ENCODE results near the gene SERPINE3. TPM values are rescaled to one million over a fixed set of nuclear protein-coding genes. Genes with fewer than 3 reads are reported as not detected.

The SERPINE3 gene
- total RNA-seq, 1 experiment from 2014 or later: not detected

DNA sequence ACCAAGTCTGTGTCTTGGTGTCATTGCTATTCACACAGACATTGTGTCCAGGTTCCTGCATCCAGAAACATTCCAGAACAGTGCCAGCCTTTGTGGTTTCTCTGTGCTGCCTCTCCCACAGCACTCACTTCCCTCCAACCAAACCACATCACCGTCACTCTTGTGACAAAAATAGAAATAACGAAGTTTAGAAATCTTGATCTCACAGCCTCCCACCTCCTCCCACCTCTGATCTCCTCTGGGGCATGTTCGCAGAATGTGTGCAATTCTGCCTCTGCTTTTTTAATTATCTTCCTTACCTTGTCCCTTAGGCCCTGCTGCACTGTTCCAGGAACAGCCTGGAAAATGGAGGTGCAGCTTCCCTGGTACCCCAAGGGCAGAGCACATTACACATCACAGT, 8.7 kb upstream of the SERPINE3 start:
- no peaks in the 10 kb centered on the region for H3K4me1 ChIP-seq (replicated peaks; ENCODE audit: insufficient read depth)
- H3K4me2 ChIP-seq: no peak overlapping the region
- no TSS peak for BruUV-seq (replicated peaks)
- ChIA-PET POLR2A (ENCODE audit: unreplicated experiment) (no interaction called here), CTCF (no interaction called here)
- peaks cover 3% of the 10 kb centered on the region for H3K27me3 ChIP-seq (ENCODE audit: insufficient read depth, low read depth)
- H3K36me3 ChIP-seq (ENCODE audit: low read depth): no peaks in the 10 kb centered on the region
- TF ChIP-seq, protein P1, sequence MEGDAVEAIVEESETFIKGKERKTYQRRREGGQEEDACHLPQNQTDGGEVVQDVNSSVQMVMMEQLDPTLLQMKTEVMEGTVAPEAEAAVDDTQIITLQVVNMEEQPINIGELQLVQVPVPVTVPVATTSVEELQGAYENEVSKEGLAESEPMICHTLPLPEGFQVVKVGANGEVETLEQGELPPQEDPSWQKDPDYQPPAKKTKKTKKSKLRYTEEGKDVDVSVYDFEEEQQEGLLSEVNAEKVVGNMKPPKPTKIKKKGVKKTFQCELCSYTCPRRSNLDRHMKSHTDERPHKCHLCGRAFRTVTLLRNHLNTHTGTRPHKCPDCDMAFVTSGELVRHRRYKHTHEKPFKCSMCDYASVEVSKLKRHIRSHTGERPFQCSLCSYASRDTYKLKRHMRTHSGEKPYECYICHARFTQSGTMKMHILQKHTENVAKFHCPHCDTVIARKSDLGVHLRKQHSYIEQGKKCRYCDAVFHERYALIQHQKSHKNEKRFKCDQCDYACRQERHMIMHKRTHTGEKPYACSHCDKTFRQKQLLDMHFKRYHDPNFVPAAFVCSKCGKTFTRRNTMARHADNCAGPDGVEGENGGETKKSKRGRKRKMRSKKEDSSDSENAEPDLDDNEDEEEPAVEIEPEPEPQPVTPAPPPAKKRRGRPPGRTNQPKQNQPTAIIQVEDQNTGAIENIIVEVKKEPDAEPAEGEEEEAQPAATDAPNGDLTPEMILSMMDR (conservative IDR thresholded peaks at IDR 0.05): no peak
- TF ChIP-seq EZH2 (IDR thresholded peaks at IDR 0.05; ENCODE audit: low read depth): no peak
- intact Hi-C loops (cut with micrococcal nuclease; ENCODE audit: unreplicated experiment): no loop called here
- no peaks in the 10 kb centered on the region for H3K9me2 ChIP-seq (ENCODE audit: insufficient read depth)
- no peak overlapping the region for H3K4me3 ChIP-seq
- H3K9me3 ChIP-seq (ENCODE audit: insufficient read depth, low read depth): no peaks in the 10 kb centered on the region
- H3K79me2 ChIP-seq (ENCODE audit: low read depth): no peaks in the 10 kb centered on the region
- H3K27ac ChIP-seq: no peak overlapping the region
- H3F3A ChIP-seq (ENCODE audit: insufficient read depth, low read depth): no peaks in the 10 kb centered on the region
- H4K20me1 ChIP-seq (ENCODE audit: insufficient read depth): no peaks in the 10 kb centered on the region
- no peak overlapping the region for H2AFZ ChIP-seq
- DNase-seq: no peak

DNA sequence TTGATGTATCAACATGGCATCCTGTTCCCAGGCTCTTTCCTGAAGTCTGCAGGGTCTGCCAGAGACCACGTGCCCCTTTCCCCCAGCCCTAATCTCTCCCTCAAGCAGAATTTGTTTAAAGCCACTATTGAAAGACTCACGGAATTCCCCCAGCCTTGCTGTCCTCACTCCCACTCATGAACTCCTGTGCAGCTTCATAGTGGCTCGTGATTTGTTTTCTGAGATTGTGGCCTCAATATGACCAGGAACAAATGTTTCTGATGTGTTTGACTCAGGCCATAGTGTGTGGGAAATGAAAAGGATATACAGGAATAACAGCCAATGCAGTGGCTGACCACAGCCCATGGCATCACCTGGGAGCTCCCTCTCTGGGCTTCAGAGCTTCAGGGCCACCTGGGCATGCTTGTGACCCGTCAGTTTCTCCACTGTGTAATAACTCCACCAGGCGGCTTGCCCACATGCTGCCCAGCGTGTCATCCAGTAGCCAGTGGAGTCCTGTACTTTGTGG, 8.1 kb upstream of the SERPINE3 start:
- Histone ChIP-seq H3K27me3 (ENCODE audit: insufficient read depth, low read depth) (peaks cover 3% of the 10 kb centered on the region), H3K4me3 (no peak overlapping the region), H3K27ac (no peak overlapping the region), H3F3A (ENCODE audit: insufficient read depth, low read depth) (no peaks in the 10 kb centered on the region), H4K20me1 (ENCODE audit: insufficient read depth) (no peaks in the 10 kb centered on the region), H3K9me2 (ENCODE audit: insufficient read depth) (no peaks in the 10 kb centered on the region), H3K9me3 (ENCODE audit: insufficient read depth, low read depth) (no peaks in the 10 kb centered on the region), H3K79me2 (ENCODE audit: low read depth) (no peaks in the 10 kb centered on the region), H3K4me2 (no peak overlapping the region), H3K36me3 (ENCODE audit: low read depth) (no peaks in the 10 kb centered on the region), H3K4me1 (replicated peaks; ENCODE audit: insufficient read depth) (no peaks in the 10 kb centered on the region), H2AFZ (no peak overlapping the region)
- CTCF ChIA-PET: no interaction called here
- POLR2A ChIA-PET (ENCODE audit: unreplicated experiment): no interaction called here
- BruUV-seq (replicated peaks): no TSS peak
- no peak for TF ChIP-seq EZH2 (IDR thresholded peaks at IDR 0.05; ENCODE audit: low read depth)
- TF ChIP-seq, protein P1 (conservative IDR thresholded peaks at IDR 0.05): no peak
- no peak for DNase-seq
- intact Hi-C loops (cut with micrococcal nuclease; ENCODE audit: unreplicated experiment): no loop called here

DNA sequence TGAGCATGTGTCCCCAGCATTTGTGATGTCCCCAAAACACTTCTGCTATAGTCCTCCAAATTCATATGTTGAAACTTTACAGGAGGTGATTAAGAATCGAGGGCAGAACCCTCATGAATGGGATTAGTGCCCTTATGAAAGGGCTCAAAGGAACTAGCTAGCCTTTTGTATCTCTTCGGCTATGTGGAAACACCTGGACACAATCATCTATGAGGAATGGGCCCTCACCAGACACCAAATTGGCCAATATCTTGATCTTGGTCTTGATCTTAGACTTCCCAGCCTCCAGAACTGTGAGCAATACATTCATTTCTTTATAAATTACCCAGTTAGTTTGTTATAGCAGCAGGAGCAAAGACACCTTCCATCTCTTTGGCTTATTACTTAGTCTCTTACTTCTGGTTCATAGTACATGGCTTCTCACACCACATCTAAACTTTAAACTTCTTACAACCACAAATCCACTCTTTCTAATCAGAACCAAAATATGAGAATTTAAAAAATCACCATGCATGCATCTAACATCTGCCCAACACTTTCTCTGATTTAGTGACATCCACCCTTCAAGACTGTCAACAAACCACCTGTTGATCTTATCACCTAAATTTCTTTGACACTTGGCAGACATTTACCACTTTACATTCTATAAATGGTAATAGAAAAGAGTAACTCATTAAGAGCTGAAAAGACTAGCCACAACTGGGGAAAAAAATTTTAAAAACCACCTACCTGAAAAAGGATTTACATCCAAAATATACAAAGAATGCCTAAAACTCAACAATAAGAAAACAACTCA, 6.7 kb upstream of the SERPINE3 start:
- no peaks in the 10 kb centered on the region for H3K9me3 ChIP-seq (ENCODE audit: insufficient read depth, low read depth)
- H3K27me3 ChIP-seq (ENCODE audit: insufficient read depth, low read depth): peaks cover 3% of the 10 kb centered on the region
- no peaks in the 10 kb centered on the region for H3K9me2 ChIP-seq (ENCODE audit: insufficient read depth)
- H3K27ac ChIP-seq: no peak overlapping the region
- H3F3A ChIP-seq (ENCODE audit: insufficient read depth, low read depth): no peaks in the 10 kb centered on the region
- DNase-seq: no peak
- no peaks in the 10 kb centered on the region for H4K20me1 ChIP-seq (ENCODE audit: insufficient read depth)
- ChIA-PET POLR2A (ENCODE audit: unreplicated experiment) (no interaction called here), CTCF (no interaction called here)
- intact Hi-C loops (cut with micrococcal nuclease; ENCODE audit: unreplicated experiment): no loop called here
- no peak overlapping the region for H3K4me2 ChIP-seq
- H2AFZ ChIP-seq: no peak overlapping the region
- no TSS peak for BruUV-seq (replicated peaks)
- no peaks in the 10 kb centered on the region for H3K79me2 ChIP-seq (ENCODE audit: low read depth)
- no peaks in the 10 kb centered on the region for H3K4me1 ChIP-seq (replicated peaks; ENCODE audit: insufficient read depth)
- TF ChIP-seq, protein P1 (conservative IDR thresholded peaks at IDR 0.05): no peak
- TF ChIP-seq EZH2 (IDR thresholded peaks at IDR 0.05; ENCODE audit: low read depth): no peak
- H3K4me3 ChIP-seq: no peak overlapping the region
- H3K36me3 ChIP-seq (ENCODE audit: low read depth): no peaks in the 10 kb centered on the region

Measured in PC-9 (cell line).